ENCODE data around the gene TNFAIP8.

TNFAIP8 gene

DNA sequence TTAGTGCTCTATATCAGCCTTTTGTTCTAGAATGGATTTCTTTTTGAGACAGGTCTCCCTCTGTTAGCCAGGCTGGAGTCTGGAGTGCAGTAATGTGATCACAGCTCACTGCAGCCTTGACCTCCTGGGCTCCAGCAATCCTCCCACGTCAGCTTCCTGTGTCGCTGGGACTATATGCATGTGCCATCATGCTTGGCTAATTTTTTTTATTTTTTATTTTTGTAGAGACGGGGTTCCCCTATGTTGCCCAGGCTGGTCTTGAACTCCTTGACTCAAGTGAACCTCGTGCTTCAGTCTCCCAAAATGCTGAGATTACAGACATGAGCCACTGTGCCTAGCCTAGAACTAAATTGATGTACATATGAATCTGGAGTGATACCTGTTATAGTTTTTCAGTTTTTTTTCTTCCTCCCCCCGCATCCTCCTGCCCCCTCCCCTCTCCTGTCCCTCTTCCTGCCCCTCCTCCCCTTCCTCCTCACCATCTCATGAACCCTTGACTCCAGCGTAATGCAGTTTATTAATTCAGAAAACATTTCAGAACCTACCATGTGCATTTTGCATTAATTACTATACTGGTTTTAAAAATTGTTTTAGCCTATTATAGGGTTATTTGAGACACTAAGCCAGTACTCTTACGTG, 37.4 kb upstream of the TNFAIP8 start:
- TF ChIP-seq TCF12 (IDR thresholded peaks at IDR 0.05; ENCODE audit: low read depth) (no peak), CEBPB (IDR thresholded peaks at IDR 0.05) (no peak), TEAD4 (IDR thresholded peaks at IDR 0.05) (no peak), NFIC (IDR thresholded peaks at IDR 0.05) (no peak), CREB1 (IDR thresholded peaks at IDR 0.05; ENCODE audit: low read depth) (no peak), RAD21 (IDR thresholded peaks at IDR 0.05; ENCODE audit: low read depth) (no peak), EGR1 (IDR thresholded peaks at IDR 0.05) (no peak), FOXM1 (IDR thresholded peaks at IDR 0.05; ENCODE audit: borderline replicate concordance, low read depth) (no peak), ZBTB7A (IDR thresholded peaks at IDR 0.05; ENCODE audit: low read depth) (no peak)
- TF ChIP-seq, protein P1, sequence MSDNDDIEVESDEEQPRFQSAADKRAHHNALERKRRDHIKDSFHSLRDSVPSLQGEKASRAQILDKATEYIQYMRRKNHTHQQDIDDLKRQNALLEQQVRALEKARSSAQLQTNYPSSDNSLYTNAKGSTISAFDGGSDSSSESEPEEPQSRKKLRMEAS (IDR thresholded peaks at IDR 0.05), result no peak

DNA sequence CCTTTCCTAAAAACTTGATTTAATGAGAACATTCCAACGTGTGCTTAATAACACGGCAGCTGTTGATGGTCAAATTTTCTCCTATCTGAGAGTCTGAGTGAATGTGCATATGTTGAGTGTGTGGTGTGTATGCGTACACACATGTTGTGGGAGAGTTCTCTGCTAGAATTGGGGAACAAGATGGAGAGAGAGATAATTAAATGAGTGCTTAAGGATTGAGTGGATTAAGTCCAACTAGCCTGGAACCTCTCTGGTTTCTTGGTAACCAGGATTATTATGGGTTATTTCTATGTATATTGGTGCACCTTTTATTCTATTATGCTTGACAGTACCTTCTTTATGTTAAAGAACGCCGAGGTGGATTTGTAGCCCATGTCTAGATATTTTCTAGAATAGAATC, 36.4 kb upstream of the TNFAIP8 start:
- TF ChIP-seq EGR1 (IDR thresholded peaks at IDR 0.05) (no peak), TEAD4 (IDR thresholded peaks at IDR 0.05) (no peak), EP300 (IDR thresholded peaks at IDR 0.05; ENCODE audit: borderline replicate concordance) (no peak)
- TF ChIP-seq, protein P2, sequence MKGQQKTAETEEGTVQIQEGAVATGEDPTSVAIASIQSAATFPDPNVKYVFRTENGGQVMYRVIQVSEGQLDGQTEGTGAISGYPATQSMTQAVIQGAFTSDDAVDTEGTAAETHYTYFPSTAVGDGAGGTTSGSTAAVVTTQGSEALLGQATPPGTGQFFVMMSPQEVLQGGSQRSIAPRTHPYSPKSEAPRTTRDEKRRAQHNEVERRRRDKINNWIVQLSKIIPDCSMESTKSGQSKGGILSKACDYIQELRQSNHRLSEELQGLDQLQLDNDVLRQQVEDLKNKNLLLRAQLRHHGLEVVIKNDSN (IDR thresholded peaks at IDR 0.05), result no peak

DNA sequence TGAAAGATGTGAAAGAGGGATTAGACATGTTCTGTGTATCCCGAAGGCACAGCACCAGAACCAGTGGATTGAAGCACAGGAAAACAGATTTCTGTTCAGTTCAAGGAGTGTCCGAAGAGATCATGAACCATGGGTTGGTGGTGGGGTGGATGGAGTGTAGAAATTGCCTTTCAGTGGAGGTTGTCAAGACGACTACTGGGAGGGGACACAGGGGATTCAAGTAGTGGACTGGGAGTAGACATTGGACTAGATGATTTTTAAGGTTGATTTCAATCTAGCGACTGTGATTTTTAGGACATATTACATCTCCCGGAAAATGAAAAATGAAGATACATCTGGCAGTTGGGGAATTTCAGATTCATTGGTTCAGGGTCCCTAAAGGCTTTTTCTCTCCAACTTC, 35.9 kb upstream of the TNFAIP8 start:
- no peak for TF ChIP-seq CREB1 (IDR thresholded peaks at IDR 0.05; ENCODE audit: low read depth)
- TF ChIP-seq, protein P3, sequence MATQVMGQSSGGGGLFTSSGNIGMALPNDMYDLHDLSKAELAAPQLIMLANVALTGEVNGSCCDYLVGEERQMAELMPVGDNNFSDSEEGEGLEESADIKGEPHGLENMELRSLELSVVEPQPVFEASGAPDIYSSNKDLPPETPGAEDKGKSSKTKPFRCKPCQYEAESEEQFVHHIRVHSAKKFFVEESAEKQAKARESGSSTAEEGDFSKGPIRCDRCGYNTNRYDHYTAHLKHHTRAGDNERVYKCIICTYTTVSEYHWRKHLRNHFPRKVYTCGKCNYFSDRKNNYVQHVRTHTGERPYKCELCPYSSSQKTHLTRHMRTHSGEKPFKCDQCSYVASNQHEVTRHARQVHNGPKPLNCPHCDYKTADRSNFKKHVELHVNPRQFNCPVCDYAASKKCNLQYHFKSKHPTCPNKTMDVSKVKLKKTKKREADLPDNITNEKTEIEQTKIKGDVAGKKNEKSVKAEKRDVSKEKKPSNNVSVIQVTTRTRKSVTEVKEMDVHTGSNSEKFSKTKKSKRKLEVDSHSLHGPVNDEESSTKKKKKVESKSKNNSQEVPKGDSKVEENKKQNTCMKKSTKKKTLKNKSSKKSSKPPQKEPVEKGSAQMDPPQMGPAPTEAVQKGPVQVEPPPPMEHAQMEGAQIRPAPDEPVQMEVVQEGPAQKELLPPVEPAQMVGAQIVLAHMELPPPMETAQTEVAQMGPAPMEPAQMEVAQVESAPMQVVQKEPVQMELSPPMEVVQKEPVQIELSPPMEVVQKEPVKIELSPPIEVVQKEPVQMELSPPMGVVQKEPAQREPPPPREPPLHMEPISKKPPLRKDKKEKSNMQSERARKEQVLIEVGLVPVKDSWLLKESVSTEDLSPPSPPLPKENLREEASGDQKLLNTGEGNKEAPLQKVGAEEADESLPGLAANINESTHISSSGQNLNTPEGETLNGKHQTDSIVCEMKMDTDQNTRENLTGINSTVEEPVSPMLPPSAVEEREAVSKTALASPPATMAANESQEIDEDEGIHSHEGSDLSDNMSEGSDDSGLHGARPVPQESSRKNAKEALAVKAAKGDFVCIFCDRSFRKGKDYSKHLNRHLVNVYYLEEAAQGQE (IDR thresholded peaks at IDR 0.05; ENCODE audit: low read depth), result no peak

DNA sequence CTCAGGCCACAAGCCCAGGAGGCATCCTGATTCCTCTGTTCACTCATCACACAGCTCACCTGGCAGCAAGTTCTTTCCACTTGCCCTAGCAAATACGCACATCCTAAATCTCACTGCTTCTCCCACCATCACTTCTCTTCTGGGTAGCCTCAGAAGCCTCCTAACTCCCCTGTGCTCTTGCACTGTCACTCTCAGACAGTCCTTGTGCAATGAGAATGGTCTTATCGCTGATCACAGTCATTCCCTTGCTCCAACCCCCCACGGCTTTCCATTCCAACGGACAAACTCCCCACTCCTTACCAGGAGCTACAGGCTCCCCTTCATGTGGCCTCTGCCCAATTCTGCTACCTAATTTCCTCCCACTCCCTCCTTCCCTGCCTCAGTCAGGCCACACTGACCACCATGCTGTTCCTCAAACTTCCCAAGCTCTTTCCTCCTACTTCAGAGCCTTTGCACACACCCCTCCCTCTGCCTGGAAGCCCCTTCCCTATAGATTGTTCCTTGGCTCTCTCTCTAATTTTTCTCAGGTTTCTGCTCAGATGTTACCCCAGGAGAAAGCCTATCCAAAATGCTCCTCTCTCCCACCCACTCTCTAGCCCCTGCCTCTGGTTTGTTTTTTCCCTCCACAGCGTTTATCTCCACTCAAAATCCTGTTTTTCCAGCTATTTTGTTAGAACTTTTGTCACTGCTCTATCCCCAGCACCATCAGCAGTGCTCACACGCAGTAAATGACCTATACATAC, 34.1 kb upstream of the TNFAIP8 start:
- TF ChIP-seq FOXM1 (IDR thresholded peaks at IDR 0.05; ENCODE audit: borderline replicate concordance, low read depth) (no peak), TEAD4 (IDR thresholded peaks at IDR 0.05) (no peak), TCF12 (IDR thresholded peaks at IDR 0.05; ENCODE audit: low read depth) (no peak), RAD21 (IDR thresholded peaks at IDR 0.05; ENCODE audit: low read depth) (no peak), YY1 (IDR thresholded peaks at IDR 0.05; ENCODE audit: low read depth) (no peak), CEBPB (IDR thresholded peaks at IDR 0.05) (no peak), EP300 (IDR thresholded peaks at IDR 0.05; ENCODE audit: borderline replicate concordance) (no peak), ZBTB7A (IDR thresholded peaks at IDR 0.05; ENCODE audit: low read depth) (no peak), TAF1 (IDR thresholded peaks at IDR 0.05; ENCODE audit: low read depth) (no peak), CREB1 (IDR thresholded peaks at IDR 0.05; ENCODE audit: low read depth) (no peak), NFIC (IDR thresholded peaks at IDR 0.05) (no peak), EGR1 (IDR thresholded peaks at IDR 0.05) (no peak)
- TF ChIP-seq, protein P2 (IDR thresholded peaks at IDR 0.05), result no peak
- TF ChIP-seq, protein P3 (IDR thresholded peaks at IDR 0.05; ENCODE audit: low read depth), result no peak
- TF ChIP-seq, protein P1 (IDR thresholded peaks at IDR 0.05), result no peak

DNA sequence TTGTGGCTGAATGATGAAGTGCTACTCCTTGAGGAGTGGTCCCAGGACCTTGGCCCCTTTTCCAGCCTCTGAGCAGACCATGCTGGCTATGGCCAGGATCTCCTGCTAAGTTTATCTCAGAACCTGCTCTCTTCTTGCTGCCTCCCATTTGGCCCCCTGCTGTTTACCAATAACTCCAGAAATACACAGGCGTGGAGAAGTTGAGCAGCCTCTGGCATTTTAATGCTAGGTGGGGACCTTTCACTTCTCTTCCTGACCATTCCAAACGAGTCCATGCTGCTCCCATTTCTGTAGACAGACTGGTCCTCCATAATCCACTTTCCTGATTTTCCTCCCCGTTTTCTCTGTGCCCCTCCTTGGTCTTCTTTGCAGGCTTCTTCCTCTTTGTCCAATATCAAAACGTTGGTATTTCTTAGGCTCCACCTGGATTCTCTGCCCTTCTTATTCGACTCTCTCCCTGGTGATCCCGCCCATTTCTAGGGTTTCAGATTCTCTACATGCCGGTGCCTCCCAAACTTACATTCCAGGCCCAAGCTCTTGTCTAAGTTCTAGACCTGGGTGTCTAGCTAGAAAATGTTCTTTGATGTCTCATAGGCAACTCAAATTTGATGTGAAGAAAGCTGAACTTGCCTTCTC, 33.4 kb upstream of the TNFAIP8 start:
- TF ChIP-seq CREB1 (IDR thresholded peaks at IDR 0.05; ENCODE audit: low read depth) (no peak), TEAD4 (IDR thresholded peaks at IDR 0.05) (peak; percentile 68)

DNA sequence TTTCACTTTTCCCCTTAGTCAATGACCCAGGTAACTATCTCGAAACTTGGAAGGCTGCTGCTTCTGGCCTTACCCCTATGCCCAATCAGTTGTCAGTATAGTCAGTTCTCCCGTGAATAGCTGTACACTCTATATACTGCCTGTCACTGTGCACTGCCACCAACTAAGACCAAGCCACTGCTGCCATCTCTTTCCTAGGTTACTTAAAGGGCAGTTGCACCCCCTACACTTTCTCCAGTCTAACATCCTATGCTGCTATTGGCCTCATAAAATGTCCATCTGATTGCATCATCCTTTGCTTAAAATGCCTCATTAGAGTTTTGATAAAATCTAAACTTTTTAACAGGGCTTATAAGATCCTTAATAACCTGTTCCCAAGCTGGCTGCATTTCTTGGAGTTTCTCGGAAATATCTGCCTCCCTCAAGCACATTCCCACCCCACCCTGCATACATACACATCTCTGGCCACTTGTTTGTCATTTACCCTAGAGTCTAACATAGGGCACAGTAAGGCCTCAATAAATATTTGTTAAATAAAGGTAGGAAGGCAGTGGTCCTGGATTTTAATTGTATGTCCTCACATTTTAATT, 32.8 kb upstream of the TNFAIP8 start:
- TF ChIP-seq, protein P2 (IDR thresholded peaks at IDR 0.05), result no peak
- TF ChIP-seq CEBPB (IDR thresholded peaks at IDR 0.05), result peak; percentile 72
